ENCODE results near the gene EMC10.

Gene EMC10

DNA sequence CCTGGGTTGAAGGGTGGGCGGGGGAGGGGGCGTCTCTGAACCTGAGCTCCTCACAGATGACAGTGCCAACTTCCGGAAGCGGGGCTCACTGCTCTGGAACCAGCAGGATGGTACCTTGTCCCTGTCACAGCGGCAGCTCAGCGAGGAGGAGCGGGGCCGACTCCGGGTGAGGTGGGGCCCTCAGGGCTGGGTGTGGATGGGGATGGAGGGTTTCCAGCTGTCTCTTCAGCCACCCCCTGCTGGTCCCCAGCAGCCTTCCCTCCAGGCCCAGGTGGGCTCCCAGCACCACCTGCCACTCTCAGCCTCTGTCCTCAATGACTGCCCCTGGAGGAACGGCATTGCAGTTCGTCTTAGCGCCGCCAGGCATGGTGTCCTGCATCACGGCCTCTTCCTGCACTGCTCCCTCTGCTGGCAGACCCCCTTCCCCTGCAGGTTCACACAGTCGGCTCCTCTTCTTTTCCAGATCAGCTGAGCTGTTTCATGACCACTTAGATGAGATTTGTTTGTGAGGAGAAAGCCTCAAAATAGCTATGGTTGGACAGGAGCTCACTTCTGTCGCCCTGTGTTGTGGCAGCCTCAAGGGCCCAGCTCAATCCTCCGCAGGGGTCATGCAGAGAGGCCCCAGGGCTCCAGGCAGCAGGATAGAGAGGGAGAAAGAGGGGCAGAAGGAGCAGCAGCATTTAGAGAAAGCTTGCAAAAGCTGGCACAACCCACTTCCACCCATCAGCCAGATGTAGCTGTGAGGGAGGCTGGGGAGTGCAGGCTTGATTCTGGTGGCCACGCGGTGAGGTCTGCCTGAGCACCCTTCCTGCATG is 2.8 kb downstream of the EMC10 start:
- TF ChIP-seq CTCF (IDR thresholded peaks at IDR 0.05; ENCODE audit: low read length, missing control alignments) = peak; percentile 62
- DNase-seq (ENCODE audit: low read depth) = peak; percentile 52
- H3K4me3 ChIP-seq (replicated peaks; ENCODE audit: low read depth, low read length) = no peak overlapping the region

GRCh38 chr19:50479761-50480251 is 3.5 kb downstream of the EMC10 start:
- no peak for TF ChIP-seq CTCF (IDR thresholded peaks at IDR 0.05; ENCODE audit: low read length, missing control alignments)
- H3K4me3 ChIP-seq (replicated peaks; ENCODE audit: low read depth, low read length) = no peak overlapping the region

DNA sequence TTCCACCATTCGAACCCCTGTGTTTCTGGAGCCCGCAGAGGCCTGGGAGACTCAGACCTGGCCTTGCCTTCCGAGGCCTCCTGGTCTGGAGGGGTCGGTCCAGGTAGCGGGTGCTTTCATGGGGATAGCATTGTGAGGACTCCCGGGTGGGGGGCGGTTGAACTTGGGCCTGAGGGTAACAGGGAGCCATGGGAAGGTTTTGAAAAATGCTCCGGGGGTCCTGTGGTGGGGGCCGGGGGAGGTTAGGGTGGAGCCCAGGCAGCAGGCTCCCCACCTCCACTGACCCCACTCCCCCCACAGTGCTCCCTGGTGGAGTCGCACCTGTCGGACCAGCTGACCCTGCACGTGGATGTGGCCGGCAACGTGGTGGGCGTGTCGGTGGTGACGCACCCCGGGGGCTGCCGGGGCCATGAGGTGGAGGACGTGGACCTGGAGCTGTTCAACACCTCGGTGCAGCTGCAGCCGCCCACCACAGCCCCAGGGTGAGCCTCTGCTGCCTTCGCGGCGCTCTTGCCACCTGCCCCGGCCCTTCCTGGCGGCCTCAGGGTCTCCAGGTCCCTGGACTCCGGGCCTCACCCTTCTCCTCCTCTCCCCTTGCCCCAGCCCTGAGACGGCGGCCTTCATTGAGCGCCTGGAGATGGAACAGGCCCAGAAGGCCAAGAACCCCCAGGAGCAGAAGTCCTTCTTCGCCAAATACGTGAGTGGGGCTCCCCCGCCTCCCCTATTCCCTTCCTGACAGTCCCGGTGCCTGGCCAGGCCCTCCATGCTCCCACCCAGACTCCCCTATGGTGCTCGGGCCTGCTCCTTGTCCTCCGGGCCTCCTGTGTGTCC is 4.2 kb downstream of the EMC10 start:
- TF ChIP-seq CTCF (IDR thresholded peaks at IDR 0.05; ENCODE audit: low read length, missing control alignments) = no peak
- H3K4me3 ChIP-seq (replicated peaks; ENCODE audit: low read depth, low read length) = no peak overlapping the region
- no peak for DNase-seq (ENCODE audit: low read depth)

More at GRCh38 chr19:50479761-50480251, 3.5 kb downstream of the EMC10 start:
- no peak for DNase-seq (ENCODE audit: low read depth)

- H3K4me3 ChIP-seq (replicated peaks; ENCODE audit: low read depth, low read length) = no peak overlapping the region
- TF ChIP-seq CTCF (IDR thresholded peaks at IDR 0.05; ENCODE audit: low read length, missing control alignments) = no peak
- DNase-seq (ENCODE audit: low read depth) = no peak
Measured at GRCh38 chr19:50481351-50482149, 5.2 kb downstream of the EMC10 start.

DNA sequence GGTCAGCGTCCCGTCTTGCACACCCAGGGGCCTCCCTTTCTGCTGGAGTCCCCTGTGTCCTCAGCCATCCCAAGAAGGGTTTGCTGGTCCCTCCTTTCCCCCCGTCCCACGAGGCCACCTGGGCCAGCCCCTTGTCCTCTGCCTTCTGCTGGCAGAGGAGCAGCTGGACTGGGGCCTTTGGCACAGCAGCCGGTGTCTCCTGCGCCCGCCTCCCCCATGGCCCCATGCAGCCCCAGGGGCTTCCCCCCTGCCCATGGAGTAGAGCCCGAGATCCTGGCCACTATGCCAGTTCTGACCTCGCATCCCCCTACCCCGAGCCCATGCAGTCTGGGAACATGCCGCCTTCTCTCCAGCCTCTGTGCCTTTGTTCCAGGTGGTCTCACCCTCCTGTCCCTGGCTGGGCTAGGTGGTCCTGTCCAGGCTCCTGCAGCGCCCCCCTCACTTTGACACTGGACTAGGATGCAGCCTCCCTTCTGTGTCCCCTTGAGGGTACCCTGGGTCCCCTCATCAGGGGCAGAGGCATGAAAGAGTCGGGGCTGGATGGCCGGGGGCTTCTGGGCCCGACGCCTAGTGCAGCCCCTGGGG is 6.1 kb downstream of the EMC10 start:
- DNase-seq (ENCODE audit: low read depth) = no peak
- no peak overlapping the region for H3K4me3 ChIP-seq (replicated peaks; ENCODE audit: low read depth, low read length)
- TF ChIP-seq CTCF (IDR thresholded peaks at IDR 0.05; ENCODE audit: low read length, missing control alignments) = no peak

DNA sequence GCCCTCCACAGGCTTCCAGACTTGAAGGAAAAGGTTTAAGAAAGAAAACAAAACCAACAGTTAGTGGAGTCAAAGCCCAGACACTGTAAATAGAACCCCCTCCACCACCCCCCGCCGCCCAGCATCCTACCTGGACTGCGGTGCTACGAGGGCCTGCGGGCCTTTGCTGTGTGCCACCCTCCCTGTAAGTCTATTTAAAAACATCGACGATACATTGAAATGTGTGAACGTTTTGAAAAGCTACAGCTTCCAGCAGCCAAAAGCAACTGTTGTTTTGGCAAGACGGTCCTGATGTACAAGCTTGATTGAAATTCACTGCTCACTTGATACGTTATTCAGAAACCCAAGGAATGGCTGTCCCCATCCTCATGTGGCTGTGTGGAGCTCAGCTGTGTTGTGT is 6.6 kb downstream of the EMC10 start:
- DNase-seq (ENCODE audit: low read depth) = no peak

More for the DNA sequence above, 6.6 kb downstream of the EMC10 start:
- no peak overlapping the region for H3K4me3 ChIP-seq (replicated peaks; ENCODE audit: low read depth, low read length)
- no peak for TF ChIP-seq CTCF (IDR thresholded peaks at IDR 0.05; ENCODE audit: low read length, missing control alignments)
